ENCODE results near the gene ESR2.

Gene ESR2

DNA sequence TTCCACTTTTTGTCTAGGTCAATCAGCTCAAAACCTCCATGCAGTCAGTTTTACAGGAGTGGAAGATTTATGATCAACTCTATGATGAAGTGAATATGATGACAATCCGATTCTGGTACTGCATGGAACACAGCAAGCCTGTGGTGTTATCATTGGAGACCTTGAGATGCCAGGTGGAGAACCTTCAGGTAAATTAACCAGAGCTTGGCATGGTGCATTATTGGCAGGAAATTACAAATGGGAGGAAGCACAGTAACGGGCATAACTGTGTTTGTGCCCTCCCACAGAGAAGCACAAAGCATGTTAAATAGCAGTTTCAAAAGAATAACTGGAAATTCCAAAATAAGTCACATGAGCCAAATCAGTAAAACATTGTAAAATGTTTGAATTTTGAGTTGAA is 135.6 kb downstream of the ESR2 start:
- H3K36me3 ChIP-seq (ENCODE audit: control insufficient read depth, insufficient read depth, low read length): no peaks in the 10 kb centered on the region
- H3K27ac ChIP-seq: no peak overlapping the region
- H3K4me1 ChIP-seq: no peaks in the 10 kb centered on the region
- no peak for TF ChIP-seq CTCF (IDR thresholded peaks at IDR 0.05)
- no peak overlapping the region for H3K9ac ChIP-seq
- no peaks in the 10 kb centered on the region for H3K27me3 ChIP-seq (ENCODE audit: control insufficient read depth, insufficient read depth, low read length)
- no peaks in the 10 kb centered on the region for H3K9me3 ChIP-seq (ENCODE audit: control insufficient read depth, low read length)
- no peaks in the 10 kb centered on the region for H3K79me2 ChIP-seq
- H3K4me2 ChIP-seq (ENCODE audit: low read length): no peak overlapping the region
- H2AFZ ChIP-seq: no peak overlapping the region
- no peak overlapping the region for H3K4me3 ChIP-seq (ENCODE audit: low read depth, low read length)

DNA sequence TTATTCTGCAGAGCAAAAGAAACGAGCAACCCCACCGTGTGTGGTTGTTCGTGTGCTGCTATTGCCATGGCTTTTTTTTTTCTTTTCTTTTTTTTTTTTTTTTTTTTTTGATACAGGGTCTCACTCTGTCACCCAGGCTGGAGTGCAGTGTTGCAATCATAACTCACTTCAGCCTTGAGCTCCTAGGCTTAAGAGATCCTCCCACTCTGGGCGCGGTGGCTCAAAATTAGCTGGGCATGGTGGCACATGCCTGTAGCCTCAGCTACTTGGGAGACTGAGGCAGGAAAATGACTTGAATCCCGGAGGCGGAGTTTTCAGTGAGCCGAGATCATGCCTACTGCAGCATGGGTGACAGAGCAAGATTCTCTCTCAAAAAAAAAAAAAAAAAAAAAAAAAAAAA is 144.2 kb downstream of the ESR2 start:
- H3K9me3 ChIP-seq (ENCODE audit: control insufficient read depth, low read length): no peaks in the 10 kb centered on the region
- H3K36me3 ChIP-seq (ENCODE audit: control insufficient read depth, insufficient read depth, low read length): no peaks in the 10 kb centered on the region
- no peaks in the 10 kb centered on the region for H3K4me1 ChIP-seq
- no peaks in the 10 kb centered on the region for H3K27me3 ChIP-seq (ENCODE audit: control insufficient read depth, insufficient read depth, low read length)
- no peaks in the 10 kb centered on the region for H3K79me2 ChIP-seq
- TF ChIP-seq CTCF (IDR thresholded peaks at IDR 0.05): no peak
- no peak overlapping the region for H3K27ac ChIP-seq
- no peak overlapping the region for H3K4me2 ChIP-seq (ENCODE audit: low read length)
- H3K9ac ChIP-seq: no peak overlapping the region
- H3K4me3 ChIP-seq (ENCODE audit: low read depth, low read length): no peak overlapping the region
- no peak overlapping the region for H2AFZ ChIP-seq

DNA sequence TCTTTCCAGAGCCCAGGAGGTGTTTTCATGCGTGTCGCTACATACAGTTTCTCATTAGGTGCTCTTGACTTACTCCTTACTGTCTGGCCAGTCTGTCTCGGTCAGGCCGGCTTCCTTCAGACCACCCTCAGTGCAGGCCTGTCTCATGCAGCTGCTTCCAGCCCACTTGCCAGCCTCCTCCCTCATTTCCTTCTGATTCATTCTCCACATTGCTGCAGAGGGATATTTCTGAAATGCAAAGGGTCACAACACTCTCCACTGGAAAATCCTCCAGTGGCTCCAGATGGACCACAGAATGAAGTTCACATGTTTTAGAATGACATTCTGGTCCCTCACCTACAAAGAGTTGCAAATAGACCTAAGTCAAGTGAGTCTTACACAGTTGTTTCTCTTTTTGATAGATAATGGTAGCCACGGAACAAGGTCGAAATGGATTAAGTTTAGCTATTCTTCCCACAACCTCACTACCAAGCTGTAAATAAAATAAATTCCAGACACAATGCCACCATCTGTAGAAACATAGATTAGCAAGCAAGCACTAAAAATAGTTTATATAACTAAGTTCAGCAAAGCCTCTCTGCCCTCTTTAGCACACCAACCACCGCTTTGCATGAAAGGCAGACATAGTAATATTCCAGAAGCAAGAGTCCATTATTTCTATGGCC is 146.9 kb downstream of the ESR2 start:
- Histone ChIP-seq H3K4me1 (no peaks in the 10 kb centered on the region), H3K9ac (no peak overlapping the region), H3K4me2 (ENCODE audit: low read length) (no peak overlapping the region), H3K27me3 (ENCODE audit: control insufficient read depth, insufficient read depth, low read length) (no peaks in the 10 kb centered on the region), H3K27ac (no peak overlapping the region), H3K4me3 (ENCODE audit: low read depth, low read length) (no peak overlapping the region), H2AFZ (no peak overlapping the region), H3K79me2 (no peaks in the 10 kb centered on the region), H3K9me3 (ENCODE audit: control insufficient read depth, low read length) (no peaks in the 10 kb centered on the region), H3K36me3 (ENCODE audit: control insufficient read depth, insufficient read depth, low read length) (no peaks in the 10 kb centered on the region)
- TF ChIP-seq CTCF (IDR thresholded peaks at IDR 0.05): no peak

DNA sequence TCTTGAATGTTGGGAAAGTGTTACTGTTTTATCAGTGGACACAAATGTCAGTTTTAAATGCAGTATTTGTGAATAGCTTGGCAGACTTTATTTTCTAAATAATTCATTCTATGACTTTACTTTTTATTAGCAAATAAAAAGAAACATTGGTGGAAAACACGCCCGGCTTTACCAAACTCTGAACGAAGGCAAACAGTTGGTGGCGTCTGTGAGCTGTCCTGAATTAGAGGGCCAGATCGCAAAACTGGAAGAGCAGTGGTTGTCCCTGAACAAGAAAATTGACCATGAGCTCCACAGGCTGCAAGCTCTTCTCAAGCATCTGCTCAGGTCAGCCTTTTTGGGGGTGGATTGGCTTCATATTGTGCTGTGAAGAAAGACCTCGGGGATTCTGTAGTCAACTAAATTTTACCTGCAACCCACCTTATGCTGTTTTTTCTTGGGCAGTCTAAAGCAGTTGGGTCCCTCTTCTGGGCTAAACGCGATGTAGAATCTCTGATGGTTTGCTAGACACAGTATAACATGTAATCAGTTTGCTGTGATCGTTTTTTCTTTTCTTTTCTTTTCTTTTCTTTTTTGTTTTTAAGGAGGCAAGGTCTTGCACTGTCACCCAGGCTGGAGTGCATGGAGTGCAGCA is 156.4 kb downstream of the ESR2 start:
- Histone ChIP-seq H2AFZ (no peak overlapping the region), H3K27ac (no peak overlapping the region), H3K4me3 (ENCODE audit: low read depth, low read length) (no peak overlapping the region), H3K9me3 (ENCODE audit: control insufficient read depth, low read length) (no peaks in the 10 kb centered on the region), H3K9ac (no peak overlapping the region), H3K4me2 (ENCODE audit: low read length) (no peak overlapping the region), H3K4me1 (no peaks in the 10 kb centered on the region), H3K36me3 (ENCODE audit: control insufficient read depth, insufficient read depth, low read length) (no peaks in the 10 kb centered on the region), H3K79me2 (no peaks in the 10 kb centered on the region), H3K27me3 (ENCODE audit: control insufficient read depth, insufficient read depth, low read length) (no peaks in the 10 kb centered on the region)
- TF ChIP-seq CTCF (IDR thresholded peaks at IDR 0.05): peak; percentile 51

GRCh38 chr14:64126548-64126947 is 167.6 kb downstream of the ESR2 start:
- Histone ChIP-seq H3K27me3 (ENCODE audit: control insufficient read depth, insufficient read depth, low read length) (no peaks in the 10 kb centered on the region), H3K27ac (no peak overlapping the region), H3K4me2 (ENCODE audit: low read length) (no peak overlapping the region), H2AFZ (no peak overlapping the region), H3K4me1 (no peaks in the 10 kb centered on the region), H3K9ac (no peak overlapping the region), H3K4me3 (ENCODE audit: low read depth, low read length) (no peak overlapping the region), H3K36me3 (ENCODE audit: control insufficient read depth, insufficient read depth, low read length) (no peaks in the 10 kb centered on the region), H3K79me2 (no peaks in the 10 kb centered on the region), H3K9me3 (ENCODE audit: control insufficient read depth, low read length) (no peaks in the 10 kb centered on the region)
- no peak for TF ChIP-seq CTCF (IDR thresholded peaks at IDR 0.05)
